Adrenal gland (tissue), 5 donors: Measurements from ENCODE around the gene RAPGEF4.

Experiments
- CTCF ChIP-seq, 6 experiments: fragments of 450-650 bp in 4 of 6; fragments of 200-600 bp in 2 of 6; sonication (generic) in 1 of 6; IDR thresholded peaks; 1 replicate in 5 of 6; 2 replicates in 1 of 6; pipeline versions ENCODE4 v1.5.1 to v1.8.0; 2016 to 2021; ENCODE audit warnings: antibody characterized with exemption in 6 of 6, mild to moderate bottlenecking in 2 of 6, moderate library complexity in 1 of 6
- POLR2A ChIP-seq, 2 donors: fragments of 450-650 bp; IDR thresholded peaks; one replicate each; pipeline ENCODE4 v1.6.1; 2017; ENCODE audit warnings: antibody characterized with exemption in 2 of 2, mild to moderate bottlenecking in 2 of 2, moderate library complexity in 1 of 2
- donor health status: DM: no; HTN: no; CAD: no.

GRCh38 chr2:173099271-173099670 lies 363.6 kb downstream of the RAPGEF4 start:
- no peak for TF ChIP-seq POLR2A (IDR thresholded peaks at IDR 0.05)
- TF ChIP-seq CTCF (IDR thresholded peaks at IDR 0.05): no peak
